ENCODE data around the gene TNFRSF12A. TPM values are rescaled to one million over a fixed set of nuclear protein-coding genes. Genes with fewer than 3 reads are reported as not detected.

Gene TNFRSF12A
- total and polyA plus RNA-seq, 2 of the 8 experiments (the other 6 are each of a cell fraction or from before 2014, with no cell fraction given), result 81.0 to 82.5 TPM

- TF ChIP-seq SIN3A (conservative IDR thresholded peaks at IDR 0.05 in 1 of 2, IDR thresholded peaks at IDR 0.05 in 1 of 2; ENCODE audit: low read depth in 1 of 2, low read length in 2 of 2) (peak in 1 of 2 experiments; percentile 72; a peak in 1 of 4 replicates), MAFK (IDR thresholded peaks at IDR 0.05; ENCODE audit: low read depth, low read length) (no peak), ATF3 (IDR thresholded peaks at IDR 0.05; ENCODE audit: insufficient read depth, low read depth, low read length) (no peak), KDM4A (IDR thresholded peaks at IDR 0.05; ENCODE audit: low read depth, low read length, severe bottlenecking) (no peak), E2F6 (IDR thresholded peaks at IDR 0.05) (no peak), ZNF274 (IDR thresholded peaks at IDR 0.05; ENCODE audit: borderline replicate concordance, extremely low read depth, low read length) (no peak), NANOG (IDR thresholded peaks at IDR 0.05; ENCODE audit: insufficient read depth, low read depth, low read length, poor library complexity, severe bottlenecking) (peak; percentile 21), BCL11A (IDR thresholded peaks at IDR 0.05; ENCODE audit: low read depth in 2 of 2, low read length in 2 of 2) (no peak), FOSL1 (IDR thresholded peaks at IDR 0.05; ENCODE audit: insufficient read depth, low read depth, low read length) (0 out of 2 replicates have a peak, but pooled peaks have one; percentile 26), HDAC6 (IDR thresholded peaks at IDR 0.05; ENCODE audit: low read depth, low read length) (no peak), SP2 (IDR thresholded peaks at IDR 0.05; ENCODE audit: low read length) (no peak), EP300 (IDR thresholded peaks at IDR 0.05; ENCODE audit: borderline replicate concordance in 1 of 2, low read depth in 2 of 2, low read length in 2 of 2) (no peak), SIRT6 (IDR thresholded peaks at IDR 0.05; ENCODE audit: low read length) (no peak), KDM5A (IDR thresholded peaks at IDR 0.05; ENCODE audit: low read length) (no peak), SP1 (IDR thresholded peaks at IDR 0.05; ENCODE audit: low read depth, low read length) (no peak), RFX5 (IDR thresholded peaks at IDR 0.05; ENCODE audit: borderline replicate concordance, low read depth, low read length) (no peak), YY1 (IDR thresholded peaks at IDR 0.05; ENCODE audit: low read depth, low read length) (no peak), BRCA1 (IDR thresholded peaks at IDR 0.05; ENCODE audit: low read depth, low read length) (no peak), TAF1 (IDR thresholded peaks at IDR 0.05; ENCODE audit: low read depth, low read length) (peak; percentile 88), GABPA (IDR thresholded peaks at IDR 0.05; ENCODE audit: borderline replicate concordance, insufficient read depth, low read length) (no peak), CHD2 (IDR thresholded peaks at IDR 0.05; ENCODE audit: low read length) (0 out of 2 replicates have a peak, but pooled peaks have one; percentile 13), SAP30 (IDR thresholded peaks at IDR 0.05; ENCODE audit: insufficient read depth, insufficient replicate concordance, low read length) (no peak), GTF2F1 (IDR thresholded peaks at IDR 0.05; ENCODE audit: borderline replicate concordance, low read depth, low read length) (no peak), CBX8 (IDR thresholded peaks at IDR 0.05; ENCODE audit: borderline replicate concordance, low read depth, low read length) (no peak), SRF (IDR thresholded peaks at IDR 0.05; ENCODE audit: low read depth, low read length) (no peak)
Observed at GRCh38 chr16:3020247-3020603, at the start of gene TNFRSF12A (continued).
